ENCODE measurements around the gene LYPD3.

DNA sequence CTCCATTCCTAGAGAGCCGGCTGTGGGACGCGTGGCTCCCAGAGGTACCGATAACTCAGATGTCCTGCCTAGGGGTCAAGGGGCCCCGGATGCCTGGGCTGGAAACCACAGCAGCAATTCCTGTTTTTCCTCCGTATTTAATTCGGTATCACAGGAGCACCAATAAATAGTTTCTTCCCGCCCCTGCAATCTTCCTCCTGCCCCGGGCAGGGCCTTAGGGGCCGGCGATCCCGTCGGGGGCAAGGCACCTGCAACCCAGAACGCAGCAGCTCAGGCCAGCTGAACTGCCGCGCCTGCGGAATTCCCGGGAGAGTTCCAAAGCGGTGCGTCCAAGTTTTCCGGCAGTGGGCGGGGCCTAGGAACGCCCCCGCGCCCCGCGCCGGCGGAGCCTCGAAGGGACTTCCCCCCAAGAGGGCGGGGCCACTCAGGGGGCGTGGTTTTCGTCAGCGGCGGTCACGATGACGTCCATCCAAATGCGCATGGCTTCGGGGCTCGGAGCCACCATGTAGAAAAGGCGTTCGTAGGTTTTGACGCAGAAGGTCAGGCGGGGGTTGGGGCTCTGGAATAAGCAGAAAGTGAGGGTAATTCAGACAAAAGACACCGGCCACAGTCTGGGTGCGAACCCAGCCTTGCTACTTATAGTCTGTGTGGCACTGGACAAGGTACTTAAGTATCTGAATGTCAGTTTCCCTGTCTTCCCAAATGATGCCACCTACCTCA lies 9.7 kb upstream of the LYPD3 start:
- no peak for TF ChIP-seq EZH2 (IDR thresholded peaks at IDR 0.05)
- no peak for TF ChIP-seq EZH2phosphoT487 (IDR thresholded peaks at IDR 0.05)

Measured in neural progenitor cell (in vitro differentiated cells).